ENCODE measurements around the gene GSC. TPM values are rescaled to one million over a fixed set of nuclear protein-coding genes. Genes with fewer than 3 reads are reported as not detected.
"Not testable (repeated sequence)": the region's sequence is repeated elsewhere in the genome, so short reads cannot be mapped to it uniquely, and the experiment has no call there.

Gene GSC
- total RNA-seq, 4 donors from 2014 or later = 0.58 to 7.4 (median 0.90) TPM; not detected in 1

DNA sequence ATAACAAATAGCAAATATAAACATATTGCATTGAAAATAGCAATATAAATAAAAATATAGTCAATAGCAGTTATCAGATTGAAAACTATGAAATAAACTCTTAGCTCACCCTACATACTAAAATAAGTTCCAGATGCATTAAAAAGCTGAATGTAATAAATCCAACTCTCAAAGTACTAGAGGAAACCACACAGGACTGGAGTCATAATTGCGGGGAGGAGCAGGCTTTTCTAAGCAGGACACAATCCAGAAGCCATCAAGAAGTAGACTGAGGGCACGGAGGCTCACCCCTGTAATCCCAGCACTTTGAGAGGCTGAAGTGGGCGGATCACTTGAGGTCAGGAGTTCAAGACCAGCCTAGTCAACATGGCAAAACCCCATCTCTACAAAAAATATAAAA is 22.2 kb downstream of the GSC start:
- no peak overlapping the region for H3K4me3 ChIP-seq
- H3K4me1 ChIP-seq = no peaks in the 10 kb centered on the region
- DNase-seq = no peak
- TF ChIP-seq POLR2A (IDR thresholded peaks at IDR 0.05) = no peak
- TF ChIP-seq, protein P1, sequence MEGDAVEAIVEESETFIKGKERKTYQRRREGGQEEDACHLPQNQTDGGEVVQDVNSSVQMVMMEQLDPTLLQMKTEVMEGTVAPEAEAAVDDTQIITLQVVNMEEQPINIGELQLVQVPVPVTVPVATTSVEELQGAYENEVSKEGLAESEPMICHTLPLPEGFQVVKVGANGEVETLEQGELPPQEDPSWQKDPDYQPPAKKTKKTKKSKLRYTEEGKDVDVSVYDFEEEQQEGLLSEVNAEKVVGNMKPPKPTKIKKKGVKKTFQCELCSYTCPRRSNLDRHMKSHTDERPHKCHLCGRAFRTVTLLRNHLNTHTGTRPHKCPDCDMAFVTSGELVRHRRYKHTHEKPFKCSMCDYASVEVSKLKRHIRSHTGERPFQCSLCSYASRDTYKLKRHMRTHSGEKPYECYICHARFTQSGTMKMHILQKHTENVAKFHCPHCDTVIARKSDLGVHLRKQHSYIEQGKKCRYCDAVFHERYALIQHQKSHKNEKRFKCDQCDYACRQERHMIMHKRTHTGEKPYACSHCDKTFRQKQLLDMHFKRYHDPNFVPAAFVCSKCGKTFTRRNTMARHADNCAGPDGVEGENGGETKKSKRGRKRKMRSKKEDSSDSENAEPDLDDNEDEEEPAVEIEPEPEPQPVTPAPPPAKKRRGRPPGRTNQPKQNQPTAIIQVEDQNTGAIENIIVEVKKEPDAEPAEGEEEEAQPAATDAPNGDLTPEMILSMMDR (IDR thresholded peaks at IDR 0.05) = no peak
- no peaks in the 10 kb centered on the region for H3K36me3 ChIP-seq
- H3K27ac ChIP-seq = no peak overlapping the region
- H3K9me3 ChIP-seq = no peaks in the 10 kb centered on the region
- intact Hi-C loops (cut with DNase I; ENCODE audit: low total_unique reads) = no loop called here
- H3K27me3 ChIP-seq = no peaks in the 10 kb centered on the region

DNA sequence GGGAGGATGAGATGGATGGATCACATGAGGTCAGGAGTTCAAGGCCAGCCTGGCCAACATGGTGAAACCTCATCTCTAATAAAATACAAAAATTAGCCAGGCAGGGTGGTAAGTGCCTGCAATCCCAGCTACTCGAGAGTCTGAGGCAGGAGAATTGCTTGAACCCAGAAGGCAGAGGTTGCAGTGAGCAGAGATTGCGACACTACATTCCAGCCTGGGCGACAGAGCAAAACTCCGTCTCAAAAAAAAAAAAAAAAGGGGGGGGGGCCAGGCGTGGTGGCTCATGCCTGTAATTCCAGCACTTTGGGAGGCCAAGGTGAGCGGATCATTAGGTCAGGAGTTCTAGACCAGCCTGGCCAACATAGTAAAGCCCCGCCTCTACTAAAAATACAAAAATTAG is 22.8 kb downstream of the GSC start:
- not testable (repeated sequence) for H3K4me3 ChIP-seq, DNase-seq

DNA sequence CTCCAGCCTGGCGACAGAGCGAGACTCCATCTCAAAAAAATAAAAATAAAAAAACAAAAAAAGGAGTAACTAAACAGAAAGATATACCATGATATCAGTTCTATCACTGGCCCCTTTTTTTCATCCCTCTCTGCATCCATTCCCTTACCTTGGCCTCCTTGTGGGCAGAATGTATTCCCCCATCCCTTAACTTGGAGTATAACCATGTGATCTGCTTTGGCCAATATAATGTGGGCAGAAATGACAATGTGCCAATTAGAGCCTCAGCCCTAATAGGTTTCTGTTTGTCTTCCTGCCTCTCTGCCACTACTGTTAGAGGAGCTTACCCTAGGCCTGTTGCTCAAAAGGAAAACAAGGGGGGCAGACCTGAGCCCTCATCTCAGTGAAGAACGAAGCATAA is 23.8 kb downstream of the GSC start:
- Histone ChIP-seq H3K4me3 (no peak overlapping the region), H3K27ac (no peak overlapping the region), H3K9me3 (no peaks in the 10 kb centered on the region), H3K36me3 (no peaks in the 10 kb centered on the region), H3K27me3 (no peaks in the 10 kb centered on the region), H3K4me1 (no peaks in the 10 kb centered on the region)
- no peak for TF ChIP-seq POLR2A (IDR thresholded peaks at IDR 0.05)
- TF ChIP-seq, protein P1 (IDR thresholded peaks at IDR 0.05) = no peak
- DNase-seq = no peak
- intact Hi-C loops (cut with DNase I; ENCODE audit: low total_unique reads) = no loop called here

More for the DNA sequence above, 22.8 kb downstream of the GSC start:
- H3K27me3 ChIP-seq; H3K9me3 ChIP-seq; H3K4me1 ChIP-seq; H3K36me3 ChIP-seq; intact Hi-C loops (cut with DNase I; ENCODE audit: low total_unique reads); H3K27ac ChIP-seq: not testable (repeated sequence)

DNA sequence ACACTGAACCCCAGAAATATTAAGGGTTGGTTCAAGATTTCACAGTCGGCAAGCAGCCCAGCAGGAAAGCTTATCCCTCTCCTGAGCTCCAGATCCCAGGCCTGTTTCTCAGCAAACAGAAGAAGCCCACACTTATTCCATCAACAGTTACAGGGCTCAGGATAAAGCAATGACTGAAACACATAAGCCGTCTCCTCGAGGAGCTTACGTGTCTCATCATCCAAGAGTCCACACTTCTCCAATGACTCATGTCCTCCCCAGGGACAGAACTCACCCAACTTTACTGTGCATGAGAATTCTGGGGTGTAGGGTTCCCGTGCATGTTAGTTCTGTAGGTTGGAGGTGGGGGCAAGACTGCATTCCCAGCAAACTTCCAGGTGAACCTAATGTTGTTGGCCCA is 31.2 kb downstream of the GSC start:
- no peaks in the 10 kb centered on the region for H3K36me3 ChIP-seq
- DNase-seq = no peak
- no peaks in the 10 kb centered on the region for H3K27me3 ChIP-seq
- no peaks in the 10 kb centered on the region for H3K4me1 ChIP-seq
- H3K9me3 ChIP-seq = no peaks in the 10 kb centered on the region
- no peak overlapping the region for H3K4me3 ChIP-seq
- intact Hi-C loops (cut with DNase I; ENCODE audit: low total_unique reads) = no loop called here
- TF ChIP-seq POLR2A (IDR thresholded peaks at IDR 0.05) = no peak
- TF ChIP-seq, protein P1 (IDR thresholded peaks at IDR 0.05) = no peak
- H3K27ac ChIP-seq = no peak overlapping the region

DNA sequence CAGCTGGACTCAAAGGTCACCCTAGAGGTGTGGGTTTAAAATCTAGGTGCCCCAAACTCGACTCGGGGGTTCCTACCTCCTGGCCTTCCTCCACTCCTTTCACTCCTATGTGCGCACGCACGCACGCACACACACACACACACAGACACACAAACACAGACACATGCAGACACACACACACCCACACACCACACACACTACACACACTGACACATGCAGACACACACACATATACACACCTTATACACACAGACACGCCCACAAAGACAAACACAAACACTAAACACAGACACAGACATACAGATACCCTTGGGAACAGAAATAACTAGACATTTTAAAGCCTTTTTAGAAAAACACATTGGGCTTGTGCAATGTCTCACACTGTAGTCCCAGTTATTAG is 31.8 kb downstream of the GSC start:
- TF ChIP-seq POLR2A (IDR thresholded peaks at IDR 0.05) = no peak
- TF ChIP-seq, protein P1 (IDR thresholded peaks at IDR 0.05) = no peak
- Histone ChIP-seq H3K36me3 (no peaks in the 10 kb centered on the region), H3K9me3 (no peaks in the 10 kb centered on the region), H3K27ac (no peak overlapping the region), H3K4me3 (no peak overlapping the region), H3K4me1 (no peaks in the 10 kb centered on the region), H3K27me3 (no peaks in the 10 kb centered on the region)
- intact Hi-C loops (cut with DNase I; ENCODE audit: low total_unique reads) = no loop called here
- no peak for DNase-seq

DNA sequence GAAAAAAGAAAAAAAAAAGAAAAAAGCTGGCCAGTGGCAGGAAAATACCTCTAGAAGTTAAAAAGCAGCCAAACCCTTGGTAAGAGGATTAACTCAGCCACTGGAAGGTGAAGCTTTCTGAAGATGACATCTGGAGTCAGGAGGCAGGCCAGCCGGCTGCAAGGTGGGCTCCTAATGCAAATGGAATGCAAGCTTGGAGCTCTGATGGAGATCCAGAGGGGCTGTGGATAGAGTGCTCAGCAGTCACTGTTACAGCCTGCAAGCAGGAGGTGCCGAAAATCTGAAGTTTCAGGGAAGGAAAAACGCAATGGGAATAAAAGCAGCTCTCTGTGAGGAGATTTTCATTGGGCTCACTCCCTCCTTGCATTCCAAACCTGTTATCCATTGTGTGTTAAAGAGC is 41.0 kb downstream of the GSC start:
- Histone ChIP-seq H3K4me1 (no peaks in the 10 kb centered on the region), H3K36me3 (no peaks in the 10 kb centered on the region), H3K27ac (no peak overlapping the region), H3K9me3 (no peaks in the 10 kb centered on the region), H3K4me3 (no peak overlapping the region), H3K27me3 (no peaks in the 10 kb centered on the region)
- DNase-seq = no peak
- no peak for TF ChIP-seq POLR2A (IDR thresholded peaks at IDR 0.05)
- TF ChIP-seq, protein P1 (IDR thresholded peaks at IDR 0.05) = no peak
- intact Hi-C loops (cut with DNase I; ENCODE audit: low total_unique reads) = no loop called here

DNA sequence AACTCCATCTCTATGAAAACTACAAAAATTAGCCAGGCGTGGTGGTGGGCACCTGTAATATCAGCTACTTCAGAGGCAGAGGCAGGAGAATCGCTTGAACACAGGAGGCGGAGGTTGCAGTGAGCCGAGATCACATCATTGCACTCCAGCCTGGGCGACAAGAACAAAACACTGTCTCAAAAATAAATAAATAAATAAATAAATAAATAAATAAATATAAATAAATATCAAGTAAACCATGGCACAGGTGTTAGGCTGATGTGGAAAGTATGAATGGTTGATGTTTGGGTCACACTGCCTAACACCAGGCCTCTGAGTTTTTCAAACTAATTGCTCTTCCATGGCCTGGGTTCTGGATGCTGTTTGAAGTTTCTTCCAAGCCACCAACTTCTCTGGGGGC is 41.5 kb downstream of the GSC start:
- H3K27ac ChIP-seq; intact Hi-C loops (cut with DNase I; ENCODE audit: low total_unique reads); H3K27me3 ChIP-seq; H3K36me3 ChIP-seq; H3K4me1 ChIP-seq; H3K4me3 ChIP-seq; H3K9me3 ChIP-seq; DNase-seq: not testable (repeated sequence)

DNA sequence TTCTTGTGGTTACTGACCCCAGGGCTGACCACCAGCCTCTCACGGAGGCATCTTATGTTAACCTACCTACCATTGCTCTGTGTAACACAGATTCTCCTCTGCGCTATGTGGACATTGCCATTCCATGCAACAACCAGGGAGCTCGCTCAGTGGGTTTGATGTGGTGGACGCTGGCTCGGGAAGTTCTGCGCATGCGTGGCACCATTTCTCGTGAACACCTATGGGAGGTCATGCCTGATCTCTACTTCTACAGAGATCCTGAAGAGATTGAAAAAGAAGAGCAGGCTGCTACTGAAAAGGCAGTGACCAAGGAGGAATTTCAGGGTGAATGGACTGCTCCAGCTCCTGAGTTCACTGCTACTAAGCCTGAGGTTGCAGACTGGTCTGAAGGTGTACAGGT is 43.3 kb downstream of the GSC start:
- intact Hi-C loops (cut with DNase I; ENCODE audit: low total_unique reads); DNase-seq; H3K27me3 ChIP-seq; H3K4me1 ChIP-seq; H3K9me3 ChIP-seq; H3K27ac ChIP-seq; H3K36me3 ChIP-seq; H3K4me3 ChIP-seq: not testable (repeated sequence)

Measured in uterus (tissue), 4 donors.